ENCODE measurements around the gene SPAG6. TPM values are rescaled to one million over a fixed set of nuclear protein-coding genes. Genes with fewer than 3 reads are reported as not detected.

Gene SPAG6
- total and polyA plus RNA-seq, 9 of the 15 experiments (the other 6 are each of a cell fraction or from before 2014, with no cell fraction given), result 3.5 to 23.1 (median 11.8) TPM

GRCh38 chr10:22321156-22321923 is 24.0 kb upstream of the SPAG6 start (continued):
- no peak for TF ChIP-seq TSHZ1 (CRISPR knock-in tag; IDR thresholded peaks at IDR 0.05)
- peak; percentile 13; the same call in 1 of the 2 replicates for TF ChIP-seq ZKSCAN1 (IDR thresholded peaks at IDR 0.05; ENCODE audit: low read depth, low read length)
- TF ChIP-seq TCF7L2 (IDR thresholded peaks at IDR 0.05; ENCODE audit: low read depth, low read length), result no peak
- no peak for TF ChIP-seq ZNF561 (CRISPR knock-in tag; conservative IDR thresholded peaks at IDR 0.05)
- TF ChIP-seq L3MBTL2 (IDR thresholded peaks at IDR 0.05), result peak; percentile 36; the same call in 1 of the 2 replicates
- TF ChIP-seq FOXJ2 (tag; IDR thresholded peaks at IDR 0.05), result 0 out of 2 replicates have a peak, but pooled peaks have one; percentile 51
- TF ChIP-seq, protein P1, sequence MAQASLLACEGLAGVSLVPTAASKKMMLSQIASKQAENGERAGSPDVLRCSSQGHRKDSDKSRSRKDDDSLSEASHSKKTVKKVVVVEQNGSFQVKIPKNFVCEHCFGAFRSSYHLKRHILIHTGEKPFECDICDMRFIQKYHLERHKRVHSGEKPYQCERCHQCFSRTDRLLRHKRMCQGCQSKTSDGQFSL (CRISPR knock-in tag; IDR thresholded peaks at IDR 0.05), result peak; percentile 45; the same call in 1 of the 2 replicates
- TF ChIP-seq, protein P1 (tag; IDR thresholded peaks at IDR 0.05), result peak in 1 of 2 experiments; percentile 75; a peak in 2 of 4 replicates
- 0 out of 2 replicates have a peak, but pooled peaks have one; percentile 27 for TF ChIP-seq ZNF431 (CRISPR knock-in tag; IDR thresholded peaks at IDR 0.05)
- peak; percentile 76; the same call in 1 of the 2 replicates for TF ChIP-seq RB1 (IDR thresholded peaks at IDR 0.05; ENCODE audit: low read depth)
- peak; percentile 92 for TF ChIP-seq BRD4 (IDR thresholded peaks at IDR 0.05)
- peak; percentile 74; the same call in 1 of the 2 replicates for TF ChIP-seq CBX1 (IDR thresholded peaks at IDR 0.05; ENCODE audit: low read depth)
- TF ChIP-seq E2F6 (IDR thresholded peaks at IDR 0.05; ENCODE audit: borderline replicate concordance in 1 of 2, extremely low read depth in 1 of 2, insufficient read depth in 1 of 2, insufficient read length in 1 of 2, low read depth in 1 of 2, low read length in 1 of 2, poor library complexity in 1 of 2, severe bottlenecking in 1 of 2), result peak; percentile 23 to 68
- TF ChIP-seq SNIP1 (IDR thresholded peaks at IDR 0.05; ENCODE audit: low read depth), result no peak
- TF ChIP-seq RAD21 (CRISPR knock-in tag; conservative IDR thresholded peaks at IDR 0.05 in 1 of 2, IDR thresholded peaks at IDR 0.05 in 1 of 2), result peak; percentile 19 to 23; a peak in 1 of 4 replicates
- TF ChIP-seq ZNF384 (IDR thresholded peaks at IDR 0.05; ENCODE audit: low read depth, low read length), result 0 out of 2 replicates have a peak, but pooled peaks have one; percentile 15
- TF ChIP-seq BRF2 (IDR thresholded peaks at IDR 0.05; ENCODE audit: borderline replicate concordance, insufficient read depth, insufficient read length), result no peak
- TF ChIP-seq, protein P2, sequence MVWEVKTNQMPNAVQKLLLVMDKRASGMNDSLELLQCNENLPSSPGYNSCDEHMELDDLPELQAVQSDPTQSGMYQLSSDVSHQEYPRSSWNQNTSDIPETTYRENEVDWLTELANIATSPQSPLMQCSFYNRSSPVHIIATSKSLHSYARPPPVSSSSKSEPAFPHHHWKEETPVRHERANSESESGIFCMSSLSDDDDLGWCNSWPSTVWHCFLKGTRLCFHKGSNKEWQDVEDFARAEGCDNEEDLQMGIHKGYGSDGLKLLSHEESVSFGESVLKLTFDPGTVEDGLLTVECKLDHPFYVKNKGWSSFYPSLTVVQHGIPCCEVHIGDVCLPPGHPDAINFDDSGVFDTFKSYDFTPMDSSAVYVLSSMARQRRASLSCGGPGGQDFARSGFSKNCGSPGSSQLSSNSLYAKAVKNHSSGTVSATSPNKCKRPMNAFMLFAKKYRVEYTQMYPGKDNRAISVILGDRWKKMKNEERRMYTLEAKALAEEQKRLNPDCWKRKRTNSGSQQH (CRISPR knock-in tag; IDR thresholded peaks at IDR 0.05), result peak; percentile 90
